Esophagus muscularis mucosa (tissue), 4 donors: ENCODE results near the gene ATAD2B.

Experiments used
- CTCF ChIP-seq, 3 experiments: fragments of 200-600 bp in 2 of 3; fragments of 450-650 bp in 1 of 3; sonication (generic) in 2 of 3; IDR thresholded peaks; one replicate each; pipeline ENCODE4 v1.5.1; 2017 to 2019; ENCODE audit warnings: antibody characterized with exemption in 3 of 3, mild to moderate bottlenecking in 2 of 3, moderate library complexity in 1 of 3
- EP300 ChIP-seq: sonication (generic); formaldehyde crosslinking; IDR thresholded peaks from one replicate; pipeline ENCODE4 v1.6.1; 2017; ENCODE audit warnings: antibody characterized with exemption
- POLR2A ChIP-seq: fragments of 450-650 bp; IDR thresholded peaks from one replicate; pipeline ENCODE4 v1.6.1; 2017; ENCODE audit warnings: antibody characterized with exemption, moderate library complexity, mild to moderate bottlenecking, low read depth
- POLR2AphosphoS5 ChIP-seq, 2 donors: sonication (generic); formaldehyde crosslinking; IDR thresholded peaks; one replicate each; pipeline ENCODE4 v1.6.1; 2017; ENCODE audit warnings: antibody characterized with exemption in 2 of 2

DNA sequence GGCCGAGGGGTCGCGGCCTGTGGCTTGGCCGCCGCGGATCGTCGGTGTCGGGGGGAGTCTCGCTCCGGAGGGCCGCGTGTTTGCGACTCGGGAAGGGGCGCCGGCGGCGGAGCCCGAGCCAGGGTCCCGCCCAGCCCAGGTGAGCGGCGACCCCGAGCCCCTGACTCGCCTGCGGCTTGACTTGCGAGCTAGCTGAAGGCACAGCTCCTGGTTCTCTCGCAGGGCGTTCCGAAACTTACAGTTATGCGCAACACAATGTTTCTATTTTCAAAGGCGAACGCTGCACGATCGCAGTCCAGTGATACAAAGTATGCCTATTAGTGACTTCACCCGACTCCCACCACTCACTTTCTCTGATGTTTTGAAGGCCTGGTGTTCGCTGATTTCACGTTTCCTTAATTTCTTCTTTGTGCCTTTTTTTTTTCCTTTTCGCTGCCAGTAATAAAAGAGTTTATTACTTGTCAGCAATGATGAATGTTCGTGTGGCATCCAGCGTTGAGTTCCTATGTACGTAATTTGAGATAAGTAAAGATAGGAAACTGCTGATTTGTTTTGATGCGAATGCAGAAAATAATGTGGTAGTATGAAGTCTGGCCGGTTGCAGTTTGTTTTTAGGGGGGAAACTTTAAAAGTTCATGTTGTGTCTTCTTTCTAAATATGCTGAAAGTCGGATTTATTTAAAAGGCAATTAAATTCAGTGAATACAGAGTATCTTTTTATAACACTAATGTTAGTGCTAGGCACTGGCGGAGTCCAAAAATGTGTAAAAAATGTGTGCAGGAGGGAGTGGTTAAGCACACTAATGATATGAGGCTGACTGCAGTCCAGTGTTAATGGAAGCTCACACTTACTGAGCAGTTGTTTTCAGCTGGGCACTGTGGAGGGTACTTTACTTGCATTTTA lies 14.0 kb upstream of the ATAD2B start:
- TF ChIP-seq CTCF (IDR thresholded peaks at IDR 0.05) (no peak), POLR2AphosphoS5 (IDR thresholded peaks at IDR 0.05) (no peak), POLR2A (no peak), EP300 (no peak)
